ENCODE data around the gene WNT6.

WNT6 gene

DNA sequence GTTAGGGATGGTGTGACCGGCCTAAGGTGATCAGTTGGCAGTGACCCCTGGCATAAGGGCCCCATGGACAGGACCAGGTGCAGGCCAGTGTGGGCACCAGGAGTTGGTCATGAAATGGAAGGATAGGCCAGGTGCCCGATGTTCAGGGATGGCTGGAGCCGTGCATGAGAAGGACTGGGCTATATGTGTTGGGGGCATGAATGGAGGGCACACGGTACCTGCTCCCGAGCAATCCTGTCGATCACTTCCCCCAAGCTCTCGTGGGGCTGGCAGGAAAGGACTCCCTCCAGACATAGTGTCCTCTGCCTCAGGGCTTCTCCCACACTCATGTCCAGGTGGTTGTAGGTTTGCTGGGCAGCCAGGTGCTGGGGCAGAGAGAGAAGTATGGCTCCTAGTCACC is 35.6 kb upstream of the WNT6 start:
- Mint-ChIP-seq H3K27me3 (ENCODE audit: low read depth, poor library complexity) (peaks cover 41% of the 10 kb centered on the region), H3K4me3 (no peak overlapping the region), H3K9me3 (no peaks in the 10 kb centered on the region), H3K4me1 (no peaks in the 10 kb centered on the region), H3K27ac (no peak overlapping the region), H3K36me3 (ENCODE audit: low read depth) (no peaks in the 10 kb centered on the region)
- DNase-seq: no peak
- TF ChIP-seq, protein P1, sequence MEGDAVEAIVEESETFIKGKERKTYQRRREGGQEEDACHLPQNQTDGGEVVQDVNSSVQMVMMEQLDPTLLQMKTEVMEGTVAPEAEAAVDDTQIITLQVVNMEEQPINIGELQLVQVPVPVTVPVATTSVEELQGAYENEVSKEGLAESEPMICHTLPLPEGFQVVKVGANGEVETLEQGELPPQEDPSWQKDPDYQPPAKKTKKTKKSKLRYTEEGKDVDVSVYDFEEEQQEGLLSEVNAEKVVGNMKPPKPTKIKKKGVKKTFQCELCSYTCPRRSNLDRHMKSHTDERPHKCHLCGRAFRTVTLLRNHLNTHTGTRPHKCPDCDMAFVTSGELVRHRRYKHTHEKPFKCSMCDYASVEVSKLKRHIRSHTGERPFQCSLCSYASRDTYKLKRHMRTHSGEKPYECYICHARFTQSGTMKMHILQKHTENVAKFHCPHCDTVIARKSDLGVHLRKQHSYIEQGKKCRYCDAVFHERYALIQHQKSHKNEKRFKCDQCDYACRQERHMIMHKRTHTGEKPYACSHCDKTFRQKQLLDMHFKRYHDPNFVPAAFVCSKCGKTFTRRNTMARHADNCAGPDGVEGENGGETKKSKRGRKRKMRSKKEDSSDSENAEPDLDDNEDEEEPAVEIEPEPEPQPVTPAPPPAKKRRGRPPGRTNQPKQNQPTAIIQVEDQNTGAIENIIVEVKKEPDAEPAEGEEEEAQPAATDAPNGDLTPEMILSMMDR (IDR thresholded peaks at IDR 0.05): no peak

DNA sequence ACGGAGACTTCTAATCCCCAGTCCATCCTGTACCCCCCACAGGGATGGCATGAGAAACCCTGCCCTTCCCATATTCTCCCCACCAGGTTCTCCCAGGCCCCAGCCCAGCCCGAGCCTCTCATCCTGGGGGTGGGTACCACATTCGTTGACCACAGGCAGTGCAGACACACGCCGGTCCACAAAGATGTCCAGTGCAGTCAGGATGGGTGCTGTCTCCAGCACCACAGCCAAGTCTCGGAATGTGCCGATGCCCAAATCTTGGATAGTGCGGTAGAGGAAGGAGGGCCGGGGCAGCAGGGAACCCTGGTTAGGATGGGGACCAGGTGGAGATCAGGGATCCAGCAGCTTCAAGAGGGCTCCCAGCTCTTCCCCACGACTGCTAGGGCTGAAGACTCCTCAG is 32.8 kb upstream of the WNT6 start:
- no peaks in the 10 kb centered on the region for H3K36me3 Mint-ChIP-seq (ENCODE audit: low read depth)
- no peak overlapping the region for H3K27ac Mint-ChIP-seq
- no peaks in the 10 kb centered on the region for H3K4me1 Mint-ChIP-seq
- no peak overlapping the region for H3K4me3 Mint-ChIP-seq
- no peaks in the 10 kb centered on the region for H3K9me3 Mint-ChIP-seq
- H3K27me3 Mint-ChIP-seq (ENCODE audit: low read depth, poor library complexity): peaks cover 48% of the 10 kb centered on the region
- no peak for DNase-seq
- TF ChIP-seq, protein P1 (IDR thresholded peaks at IDR 0.05): no peak

DNA sequence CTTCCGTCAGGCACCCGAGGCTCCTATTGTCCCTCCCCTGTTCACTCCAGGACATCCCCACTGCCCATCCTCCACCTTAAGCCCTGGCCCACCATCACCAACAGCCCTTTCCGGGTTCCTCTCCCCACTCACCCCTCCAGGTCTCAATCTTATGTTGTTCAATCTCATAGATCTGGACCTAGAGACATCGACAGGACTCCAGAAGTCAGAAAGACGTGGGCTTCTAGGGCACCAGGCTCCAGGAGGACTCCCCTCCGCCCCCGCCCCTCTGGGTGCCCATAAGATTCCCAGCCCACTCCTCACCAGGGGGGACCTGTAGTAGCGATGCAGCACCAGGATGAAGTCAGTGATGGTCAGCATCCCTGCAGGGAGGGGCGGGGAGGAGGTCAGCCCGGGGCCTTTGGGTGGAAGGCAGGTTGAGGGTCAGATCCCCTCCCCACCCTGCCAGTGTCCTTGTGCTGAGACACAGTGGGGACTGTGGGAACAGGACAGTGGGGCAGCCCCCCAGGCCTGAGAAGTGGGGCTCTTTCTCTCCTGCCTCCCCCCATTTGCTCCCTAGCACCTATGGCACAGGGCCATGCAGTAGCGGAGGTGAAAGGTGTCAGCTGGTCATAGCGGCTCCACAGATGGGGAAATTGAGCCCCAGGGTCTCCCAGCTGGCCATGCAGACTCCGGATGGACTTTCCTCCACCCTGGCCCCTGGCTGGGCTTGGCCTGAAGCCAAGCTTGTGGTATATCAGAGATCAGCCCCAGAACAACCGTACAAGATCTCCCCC is 31.7 kb upstream of the WNT6 start:
- Mint-ChIP-seq H3K9me3 (no peaks in the 10 kb centered on the region), H3K36me3 (ENCODE audit: low read depth) (no peaks in the 10 kb centered on the region), H3K4me3 (no peak overlapping the region), H3K27ac (no peak overlapping the region), H3K27me3 (ENCODE audit: low read depth, poor library complexity) (peaks cover 49% of the 10 kb centered on the region), H3K4me1 (no peaks in the 10 kb centered on the region)
- no peak for DNase-seq
- TF ChIP-seq, protein P1 (IDR thresholded peaks at IDR 0.05): no peak

DNA sequence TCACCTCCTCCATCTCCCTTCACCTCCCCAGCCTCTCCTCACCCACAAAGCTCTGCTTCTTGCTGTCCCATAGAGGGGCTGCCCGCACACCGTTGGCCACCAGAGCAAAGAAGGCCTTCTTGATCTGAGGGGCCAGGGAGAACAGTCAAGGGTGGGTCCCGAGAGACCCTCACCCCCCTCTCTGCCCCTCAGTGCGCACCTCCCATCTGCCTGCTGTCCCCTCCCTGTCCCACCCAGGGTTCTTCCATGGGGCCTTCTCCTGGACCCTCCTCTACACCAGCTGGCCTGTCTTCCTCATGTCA is 31.2 kb upstream of the WNT6 start:
- Mint-ChIP-seq H3K27me3 (ENCODE audit: low read depth, poor library complexity) (peaks cover 54% of the 10 kb centered on the region), H3K9me3 (no peaks in the 10 kb centered on the region), H3K4me1 (no peaks in the 10 kb centered on the region), H3K4me3 (no peak overlapping the region), H3K27ac (no peak overlapping the region), H3K36me3 (ENCODE audit: low read depth) (no peaks in the 10 kb centered on the region)
- TF ChIP-seq, protein P1 (IDR thresholded peaks at IDR 0.05): no peak
- DNase-seq: no peak

DNA sequence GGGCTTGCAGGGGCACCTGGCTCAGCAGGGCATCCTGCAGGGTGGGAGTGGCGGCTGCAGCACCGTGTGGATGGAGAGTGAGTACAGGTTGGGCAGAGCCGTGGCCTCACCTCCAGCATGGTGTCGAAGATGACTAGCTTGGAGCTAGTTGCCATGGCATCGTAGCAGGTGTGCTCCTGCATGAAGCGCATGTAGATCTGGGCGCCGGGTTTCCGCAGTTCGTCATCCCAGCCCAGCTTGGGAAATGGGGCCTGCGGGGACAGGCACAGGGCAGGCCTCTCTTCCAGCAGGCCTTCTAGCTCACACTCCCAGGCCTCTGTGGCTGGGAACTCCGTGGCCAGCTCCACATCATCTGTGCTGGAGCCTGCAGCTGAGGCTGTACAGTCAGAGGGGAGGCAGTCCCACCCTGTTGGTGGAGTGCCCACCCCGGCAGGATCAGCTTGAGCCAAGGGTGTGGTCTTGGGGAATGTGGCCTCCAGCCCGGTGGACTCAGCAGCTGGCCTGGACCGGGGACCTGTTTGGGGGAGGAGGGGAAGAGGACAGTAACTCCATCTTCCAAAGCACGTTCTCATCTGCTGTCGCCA is 29.6 kb upstream of the WNT6 start:
- Mint-ChIP-seq H3K27ac (no peak overlapping the region), H3K4me3 (no peak overlapping the region), H3K9me3 (no peaks in the 10 kb centered on the region), H3K27me3 (ENCODE audit: low read depth, poor library complexity) (peaks cover 59% of the 10 kb centered on the region), H3K4me1 (peaks cover 6% of the 10 kb centered on the region), H3K36me3 (ENCODE audit: low read depth) (no peaks in the 10 kb centered on the region)
- DNase-seq: no peak
- TF ChIP-seq, protein P1 (IDR thresholded peaks at IDR 0.05): no peak

All from nephron progenitor cell (in vitro differentiated cells).